ENCODE results near the gene PRAME.

The PRAME gene

GRCh38 chr22:22546490-22546889 is 12.6 kb downstream of the PRAME start:
- TF ChIP-seq, protein P1, sequence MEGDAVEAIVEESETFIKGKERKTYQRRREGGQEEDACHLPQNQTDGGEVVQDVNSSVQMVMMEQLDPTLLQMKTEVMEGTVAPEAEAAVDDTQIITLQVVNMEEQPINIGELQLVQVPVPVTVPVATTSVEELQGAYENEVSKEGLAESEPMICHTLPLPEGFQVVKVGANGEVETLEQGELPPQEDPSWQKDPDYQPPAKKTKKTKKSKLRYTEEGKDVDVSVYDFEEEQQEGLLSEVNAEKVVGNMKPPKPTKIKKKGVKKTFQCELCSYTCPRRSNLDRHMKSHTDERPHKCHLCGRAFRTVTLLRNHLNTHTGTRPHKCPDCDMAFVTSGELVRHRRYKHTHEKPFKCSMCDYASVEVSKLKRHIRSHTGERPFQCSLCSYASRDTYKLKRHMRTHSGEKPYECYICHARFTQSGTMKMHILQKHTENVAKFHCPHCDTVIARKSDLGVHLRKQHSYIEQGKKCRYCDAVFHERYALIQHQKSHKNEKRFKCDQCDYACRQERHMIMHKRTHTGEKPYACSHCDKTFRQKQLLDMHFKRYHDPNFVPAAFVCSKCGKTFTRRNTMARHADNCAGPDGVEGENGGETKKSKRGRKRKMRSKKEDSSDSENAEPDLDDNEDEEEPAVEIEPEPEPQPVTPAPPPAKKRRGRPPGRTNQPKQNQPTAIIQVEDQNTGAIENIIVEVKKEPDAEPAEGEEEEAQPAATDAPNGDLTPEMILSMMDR (IDR thresholded peaks at IDR 0.05; ENCODE audit: low read length) = no peak
- TF ChIP-seq EZH2phosphoT487 (IDR thresholded peaks at IDR 0.05; ENCODE audit: low read length) = no peak
- H3K27me3 ChIP-seq (replicated peaks; ENCODE audit: insufficient read depth, low read length) = no peaks in the 10 kb centered on the region
- H2AFZ ChIP-seq (ENCODE audit: low read length) = no peak overlapping the region
- H3K4me2 ChIP-seq (ENCODE audit: low read depth, low read length) = no peak overlapping the region
- H3F3A ChIP-seq (ENCODE audit: insufficient read depth, low read length) = no peaks in the 10 kb centered on the region
- no peak for DNase-seq
- H3K9me2 ChIP-seq (replicated peaks; ENCODE audit: insufficient read depth, low read length) = no peaks in the 10 kb centered on the region
- H3K36me3 ChIP-seq (replicated peaks; ENCODE audit: insufficient read depth, low read length) = no peaks in the 10 kb centered on the region
- H3K4me3 ChIP-seq (ENCODE audit: low read length) = no peak overlapping the region
- no peaks in the 10 kb centered on the region for H3K4me1 ChIP-seq (ENCODE audit: low read length)
- H3K9ac ChIP-seq (ENCODE audit: low read length) = no peak overlapping the region
- H3K27ac ChIP-seq (ENCODE audit: low read length) = no peak overlapping the region
- no peaks in the 10 kb centered on the region for H3K9me3 ChIP-seq (replicated peaks; ENCODE audit: insufficient read depth, low read length)
- H4K20me1 ChIP-seq (ENCODE audit: insufficient read depth, low read length) = no peaks in the 10 kb centered on the region
- H3K79me2 ChIP-seq (ENCODE audit: low read length) = no peaks in the 10 kb centered on the region

- Histone ChIP-seq H3K4me2 (ENCODE audit: low read depth, low read length) (no peak overlapping the region), H3K27me3 (replicated peaks; ENCODE audit: insufficient read depth, low read length) (no peaks in the 10 kb centered on the region), H3K27ac (ENCODE audit: low read length) (no peak overlapping the region)
Observed at GRCh38 chr22:22545084-22545483, 14.0 kb downstream of the PRAME start.

DNA sequence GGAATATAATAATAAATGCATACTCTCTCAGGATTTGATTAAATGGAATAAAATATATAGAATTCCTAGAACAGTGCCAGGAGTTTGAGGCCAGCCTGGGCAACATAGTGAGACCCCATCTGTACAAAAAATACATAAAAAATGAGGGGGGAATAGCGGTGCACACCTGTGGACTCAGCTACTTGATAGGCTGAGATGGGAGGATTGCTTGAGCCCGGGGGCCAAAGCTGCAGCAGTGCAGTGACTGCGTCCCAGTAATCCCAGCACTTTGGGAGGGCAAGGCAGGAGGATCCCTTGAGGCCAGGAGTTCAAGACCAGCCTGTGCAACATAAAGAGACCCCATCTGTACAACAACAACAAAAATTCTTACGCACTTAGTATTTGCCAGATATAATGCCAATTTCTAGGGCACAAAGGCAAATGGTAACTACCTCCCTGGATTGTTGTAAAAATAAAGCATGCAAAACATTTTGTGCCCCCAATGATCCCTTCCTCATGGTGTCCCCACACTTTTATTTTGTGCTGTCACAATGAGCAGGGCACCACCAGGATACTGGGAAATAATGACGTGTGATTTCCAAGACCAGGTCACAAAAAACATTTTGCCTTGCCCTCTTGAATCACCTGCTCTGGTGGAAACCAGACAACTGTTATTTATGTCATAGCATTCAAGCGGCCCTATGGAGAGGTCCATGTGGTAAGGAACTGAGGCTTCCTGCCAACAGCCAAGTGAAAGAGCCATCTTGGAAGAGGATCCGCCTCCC is 20.7 kb downstream of the PRAME start:
- Histone ChIP-seq H3K9me2 (replicated peaks; ENCODE audit: insufficient read depth, low read length) (no peaks in the 10 kb centered on the region), H3K27ac (ENCODE audit: low read length) (no peak overlapping the region), H3K79me2 (ENCODE audit: low read length) (no peaks in the 10 kb centered on the region), H3K4me3 (ENCODE audit: low read length) (no peak overlapping the region), H2AFZ (ENCODE audit: low read length) (no peak overlapping the region), H4K20me1 (ENCODE audit: insufficient read depth, low read length) (no peaks in the 10 kb centered on the region), H3K36me3 (replicated peaks; ENCODE audit: insufficient read depth, low read length) (no peaks in the 10 kb centered on the region), H3K4me1 (ENCODE audit: low read length) (no peaks in the 10 kb centered on the region), H3K9me3 (replicated peaks; ENCODE audit: insufficient read depth, low read length) (no peaks in the 10 kb centered on the region), H3K9ac (ENCODE audit: low read length) (no peak overlapping the region), H3K27me3 (replicated peaks; ENCODE audit: insufficient read depth, low read length) (no peaks in the 10 kb centered on the region), H3F3A (ENCODE audit: insufficient read depth, low read length) (no peaks in the 10 kb centered on the region), H3K4me2 (ENCODE audit: low read depth, low read length) (no peak overlapping the region)
- no peak for DNase-seq
- TF ChIP-seq EZH2phosphoT487 (IDR thresholded peaks at IDR 0.05; ENCODE audit: low read length) (no peak), EZH2 (optimal IDR thresholded peaks at IDR 0.05; ENCODE audit: low read depth, low read length) (no peak)
- TF ChIP-seq, protein P1 (IDR thresholded peaks at IDR 0.05; ENCODE audit: low read length) = no peak

More at GRCh38 chr22:22545084-22545483, 14.0 kb downstream of the PRAME start:
- no peak overlapping the region for H3K9ac ChIP-seq (ENCODE audit: low read length)
- H3K9me2 ChIP-seq (replicated peaks; ENCODE audit: insufficient read depth, low read length) = no peaks in the 10 kb centered on the region
- DNase-seq = no peak
- no peak overlapping the region for H3K4me3 ChIP-seq (ENCODE audit: low read length)
- H3K36me3 ChIP-seq (replicated peaks; ENCODE audit: insufficient read depth, low read length) = no peaks in the 10 kb centered on the region
- no peaks in the 10 kb centered on the region for H3F3A ChIP-seq (ENCODE audit: insufficient read depth, low read length)
- TF ChIP-seq, protein P1 (IDR thresholded peaks at IDR 0.05; ENCODE audit: low read length) = no peak
- TF ChIP-seq EZH2phosphoT487 (IDR thresholded peaks at IDR 0.05; ENCODE audit: low read length) (no peak), EZH2 (optimal IDR thresholded peaks at IDR 0.05; ENCODE audit: low read depth, low read length) (no peak)
- H2AFZ ChIP-seq (ENCODE audit: low read length) = no peak overlapping the region
- no peaks in the 10 kb centered on the region for H4K20me1 ChIP-seq (ENCODE audit: insufficient read depth, low read length)
- no peaks in the 10 kb centered on the region for H3K4me1 ChIP-seq (ENCODE audit: low read length)
- H3K9me3 ChIP-seq (replicated peaks; ENCODE audit: insufficient read depth, low read length) = no peaks in the 10 kb centered on the region
- no peaks in the 10 kb centered on the region for H3K79me2 ChIP-seq (ENCODE audit: low read length)
